ENCODE measurements around the gene ALDH1A2. TPM values are rescaled to one million over a fixed set of nuclear protein-coding genes. Genes with fewer than 3 reads are reported as not detected.

ALDH1A2 gene
- total and polyA plus RNA-seq, 2 donors: 1.8 to 17.8 TPM

- Histone ChIP-seq H3K27me3 (ENCODE audit: control insufficient read depth in 2 of 2, insufficient read depth in 1 of 2, low read length in 1 of 2) (peaks cover 0 to 7% of the 10 kb centered on the region in 2 donors), H3K27ac (ENCODE audit: low read depth in 1 of 2, low read length in 1 of 2) (no peak overlapping the region), H3K36me3 (ENCODE audit: control insufficient read depth in 2 of 2, insufficient read depth in 2 of 2, low read length in 1 of 2) (no peaks in the 10 kb centered on the region), H3K4me1 (ENCODE audit: control insufficient read depth in 2 of 2, insufficient read depth in 2 of 2, low read length in 2 of 2) (no peaks in the 10 kb centered on the region), H3K4me3 (ENCODE audit: low read length in 2 of 2) (no peak overlapping the region), H3K9me3 (ENCODE audit: control insufficient read depth in 2 of 2, insufficient read depth in 1 of 2, low read length in 1 of 2) (no peaks in the 10 kb centered on the region)
- WGBS: 93% methylated on average over 2 of the region's 2 CpGs
- DNase-seq (ENCODE audit: low read depth in 6 of 9, low spot score in 9 of 9): no peak
Measured at GRCh38 chr15:57909388-57909787, 156.1 kb downstream of the ALDH1A2 start.

- Histone ChIP-seq H3K4me1 (ENCODE audit: control insufficient read depth in 2 of 2, insufficient read depth in 2 of 2, low read length in 2 of 2) (no peaks in the 10 kb centered on the region), H3K27me3 (ENCODE audit: control insufficient read depth in 2 of 2, insufficient read depth in 1 of 2, low read length in 1 of 2) (peaks cover 0 to 2% of the 10 kb centered on the region in 2 donors), H3K27ac (ENCODE audit: low read depth in 1 of 2, low read length in 1 of 2) (no peak overlapping the region), H3K36me3 (ENCODE audit: control insufficient read depth in 2 of 2, insufficient read depth in 2 of 2, low read length in 1 of 2) (no peaks in the 10 kb centered on the region), H3K4me3 (ENCODE audit: low read length in 2 of 2) (no peak overlapping the region), H3K9me3 (ENCODE audit: control insufficient read depth in 2 of 2, insufficient read depth in 1 of 2, low read length in 1 of 2) (no peaks in the 10 kb centered on the region)
- WGBS: 75% methylated on average over 1 of the region's 1 CpG
- DNase-seq (ENCODE audit: low read depth in 6 of 9, low spot score in 9 of 9): no peak
Measured at GRCh38 chr15:57903626-57904025, 161.9 kb downstream of the ALDH1A2 start.

Other genes starting within 250 kb of the ALDH1A2 start
- 0.42 TPM for gene AQP9, start 72.7 kb upstream of the ALDH1A2 start, total RNA-seq
- gene AQP9, start 72.7 kb upstream of the ALDH1A2 start, polyA plus RNA-seq: 3.2 TPM

Measured in thymus (tissue), 11 donors.